GM12878 (cell line): ENCODE measurements around the gene CAMKK2. TPM values are rescaled to one million over a fixed set of nuclear protein-coding genes. Genes with fewer than 3 reads are reported as not detected.

Source experiments
- EZH2 ChIP-seq: IDR thresholded peaks from 2 replicates; pipeline ENCODE4 v1.6.1; 2012; ENCODE audit warnings: low read depth, mild to moderate bottlenecking, control low read depth, inconsistent platforms, low read length, borderline replicate concordance; ENCODE audit not compliant: control insufficient read depth
- JUNB ChIP-seq: IDR thresholded peaks from 2 replicates; pipeline ENCODE4 v1.6.1; 2016; ENCODE audit warnings: antibody characterized with exemption, mild to moderate bottlenecking
- MEF2B ChIP-seq: fragments of 450-650 bp; IDR thresholded peaks from 2 replicates; pipeline ENCODE4 v1.6.1; 2018; ENCODE audit warnings: mild to moderate bottlenecking, moderate library complexity; ENCODE audit not compliant: partially characterized antibody, poor library complexity, severe bottlenecking
- MYC ChIP-seq: IDR thresholded peaks from 2 replicates; pipeline ENCODE4 v1.6.1; 2011; ENCODE audit warnings: mild to moderate bottlenecking, low read length, moderate library complexity, inconsistent platforms; ENCODE audit not compliant: insufficient read depth, insufficient replicate concordance, insufficient read length, severe bottlenecking
- NBN ChIP-seq: fragments of 450-650 bp; IDR thresholded peaks from 2 replicates; pipeline ENCODE4 v1.6.1; 2016
- PAX5 ChIP-seq: IDR thresholded peaks from 2 replicates; pipeline ENCODE4 v1.6.1; 2011; ENCODE audit warnings: low read depth, low read length, borderline replicate concordance
- PRDM15 ChIP-seq: fragments of 450-650 bp; formaldehyde crosslinking; IDR thresholded peaks from 2 replicates; pipeline ENCODE4 v1.4.0; 2020; ENCODE audit warnings: mild to moderate bottlenecking, moderate library complexity
- RELB ChIP-seq: fragments of 450-650 bp; IDR thresholded peaks from 2 replicates; pipeline ENCODE4 v1.6.1; 2017; ENCODE audit warnings: low read depth, mild to moderate bottlenecking, moderate library complexity
- SREBF2 ChIP-seq: IDR thresholded peaks from 2 replicates; pipeline ENCODE4 v1.6.1; 2012; ENCODE audit warnings: mild to moderate bottlenecking, low read length
- TCF3 ChIP-seq: IDR thresholded peaks from 2 replicates; pipeline ENCODE4 v1.6.1; 2012; ENCODE audit warnings: low read depth, mild to moderate bottlenecking, low read length, borderline replicate concordance; ENCODE audit not compliant: insufficient read depth
- ZBTB33 ChIP-seq: fragments of 450-650 bp; IDR thresholded peaks from 2 replicates; pipeline ENCODE4 v1.6.1; 2017; ENCODE audit warnings: mild to moderate bottlenecking
- ZNF207 ChIP-seq: fragments of 450-650 bp; IDR thresholded peaks from 2 replicates; pipeline ENCODE4 v1.6.1; 2014; ENCODE audit warnings: antibody characterized with exemption, mild to moderate bottlenecking, borderline replicate concordance
- ZNF687 ChIP-seq: fragments of 450-650 bp; IDR thresholded peaks from 2 replicates; pipeline ENCODE4 v1.6.1; 2017; ENCODE audit warnings: mild to moderate bottlenecking, moderate library complexity
- polyA plus RNA-seq, 11 experiments: library from polyadenylated mRNA; depleted of rRNA in 4 of 11; unstranded in 6 of 11; stranded (reverse) in 5 of 11; fragments of >200 nt; fragmentation: Nextera tagmentation in 4 of 11; fragmentation: Illumina TruSeq in 1 of 11; extraction: Ambion mirVana in 4 of 11; extraction: Trizol in 1 of 11; gene quantifications; 1 replicate in 1 of 11; 2 replicates in 10 of 11; pipeline versions ENCODE4 v1.2.1 to v1.2.3, GENCODE V29; 2011 to 2016; ENCODE audit warnings: inconsistent platforms in 2 of 11, missing spikeins in 2 of 11, low read depth in 1 of 11
- total RNA-seq, 4 experiments: library from RNA; depleted of rRNA in 3 of 4; stranded (reverse); fragments of >200 nt in 3 of 4; fragmentation: Illumina TruSeq in 1 of 4; extraction: Trizol in 1 of 4; gene quantifications; 2 replicates each; pipeline versions ENCODE4 v1.2.1 to v1.2.3, GENCODE V29; 2013 to 2021
- TF ChIP-seq, protein P1 (sequence below): IDR thresholded peaks from 2 replicates; pipeline ENCODE4 v1.6.1; 2011; ENCODE audit warnings: mild to moderate bottlenecking, low read depth, low read length, moderate library complexity; ENCODE audit not compliant: insufficient replicate concordance

CAMKK2 gene
- total and polyA plus RNA-seq, 10 of the 15 experiments (the other 5 are each of a cell fraction or from before 2014, with no cell fraction given): 5.2 to 40.6 (median 26.6) TPM

- no peak for TF ChIP-seq EZH2
- peak; percentile 96 for TF ChIP-seq ZNF687
- peak; percentile 24; the same call in 1 of the 2 replicates for TF ChIP-seq NBN
- peak; percentile 39 for TF ChIP-seq MYC
- TF ChIP-seq ZBTB33: peak; percentile 14; the same call in 1 of the 2 replicates
- TF ChIP-seq, protein P1, sequence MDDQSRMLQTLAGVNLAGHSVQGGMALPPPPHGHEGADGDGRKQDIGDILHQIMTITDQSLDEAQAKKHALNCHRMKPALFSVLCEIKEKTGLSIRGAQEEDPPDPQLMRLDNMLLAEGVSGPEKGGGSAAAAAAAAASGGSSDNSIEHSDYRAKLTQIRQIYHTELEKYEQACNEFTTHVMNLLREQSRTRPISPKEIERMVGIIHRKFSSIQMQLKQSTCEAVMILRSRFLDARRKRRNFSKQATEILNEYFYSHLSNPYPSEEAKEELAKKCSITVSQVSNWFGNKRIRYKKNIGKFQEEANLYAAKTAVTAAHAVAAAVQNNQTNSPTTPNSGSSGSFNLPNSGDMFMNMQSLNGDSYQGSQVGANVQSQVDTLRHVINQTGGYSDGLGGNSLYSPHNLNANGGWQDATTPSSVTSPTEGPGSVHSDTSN: no peak
- TF ChIP-seq MEF2B: peak; percentile 51
- no peak for TF ChIP-seq PRDM15
- TF ChIP-seq RELB: no peak
- TF ChIP-seq ZNF207: no peak
- no peak for TF ChIP-seq TCF3
- TF ChIP-seq PAX5: peak; percentile 65; the same call in 1 of the 2 replicates
- TF ChIP-seq JUNB: no peak
- no peak for TF ChIP-seq SREBF2
These were observed 86.6 kb downstream of the CAMKK2 start, which contains the start of gene P2RX4 (continued) for GRCh38 chr12:121209624-121210572.
